GM12892 (cell line): ENCODE measurements around the gene PSME4.

ENCODE experiments used
- POLR2A ChIP-seq: IDR thresholded peaks from 2 replicates; pipeline ENCODE4 v1.6.1; 2011; ENCODE audit warnings: low read depth, low read length, control low read depth
- POLR2AphosphoS5 ChIP-seq: IDR thresholded peaks from 2 replicates; pipeline ENCODE4 v1.6.1; 2011; ENCODE audit warnings: low read depth, low read length, control low read depth

DNA sequence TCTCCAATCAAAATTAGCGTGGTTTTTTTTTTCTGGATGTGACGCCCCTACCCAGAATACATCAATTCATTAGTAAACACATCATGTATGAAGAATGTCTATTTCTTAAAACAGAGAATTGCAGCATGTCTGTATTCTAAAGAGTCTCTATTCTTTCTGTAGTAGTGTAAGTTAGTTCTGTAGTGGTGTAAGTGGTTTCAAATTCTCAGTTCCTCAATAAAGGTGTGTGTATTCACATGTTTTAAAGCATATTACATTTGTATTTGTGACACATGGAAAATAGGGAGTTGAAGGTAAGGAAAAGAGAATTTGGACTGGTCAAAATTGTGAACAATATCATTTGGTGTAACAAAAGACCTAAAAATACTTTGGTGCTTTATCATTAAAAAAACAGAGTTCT lies 103.0 kb downstream of the PSME4 start:
- TF ChIP-seq POLR2A (no peak), POLR2AphosphoS5 (no peak)
